HG03457 (cell line): Measurements from ENCODE around the gene ECSIT.

ENCODE experiments used
- ATAC-seq: cut with Tn5 transposase; IDR thresholded peaks from one replicate; pipeline ENCODE4 v1.9.1; 2021; ENCODE audit warnings: moderate number of reproducible peaks; ENCODE audit not compliant: unreplicated experiment

ECSIT gene

DNA sequence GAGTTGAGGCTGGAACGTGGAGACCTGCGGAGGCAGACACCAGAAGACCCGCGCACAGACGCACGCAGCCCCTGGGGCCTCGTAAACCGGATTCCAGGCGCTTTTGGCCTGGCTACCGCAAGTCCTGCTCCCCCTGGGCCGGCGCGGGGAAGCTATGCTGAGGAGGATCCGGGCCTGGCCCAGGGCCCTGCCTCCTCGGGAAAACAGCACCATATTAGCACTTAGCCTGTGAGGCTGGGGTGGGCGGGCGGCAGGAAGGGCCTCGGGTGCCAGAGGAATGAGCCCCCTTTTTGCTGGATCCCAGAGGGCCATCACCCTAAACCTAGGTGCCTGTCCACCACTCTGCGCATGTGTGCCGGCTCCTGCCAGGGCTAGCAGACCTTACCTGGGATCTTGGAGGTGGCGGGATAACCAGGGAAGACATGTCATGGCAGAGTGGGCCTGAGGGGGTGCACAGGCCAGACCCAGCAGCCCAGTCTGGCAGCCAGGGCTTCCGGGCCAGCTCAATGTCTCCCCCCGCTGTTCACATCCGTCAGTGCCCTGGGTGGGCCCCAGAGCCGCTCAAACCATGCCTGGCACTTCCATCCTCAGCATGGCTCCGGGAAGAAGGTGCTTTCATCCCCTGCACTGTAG is 22.8 kb upstream of the ECSIT start:
- ATAC-seq, result no peak

GRCh38 chr19:11550265-11550664 is 21.3 kb upstream of the ECSIT start:
- no peak for ATAC-seq

- ATAC-seq, result no peak
Observed at GRCh38 chr19:11549386-11549953, 20.5 kb upstream of the ECSIT start.

DNA sequence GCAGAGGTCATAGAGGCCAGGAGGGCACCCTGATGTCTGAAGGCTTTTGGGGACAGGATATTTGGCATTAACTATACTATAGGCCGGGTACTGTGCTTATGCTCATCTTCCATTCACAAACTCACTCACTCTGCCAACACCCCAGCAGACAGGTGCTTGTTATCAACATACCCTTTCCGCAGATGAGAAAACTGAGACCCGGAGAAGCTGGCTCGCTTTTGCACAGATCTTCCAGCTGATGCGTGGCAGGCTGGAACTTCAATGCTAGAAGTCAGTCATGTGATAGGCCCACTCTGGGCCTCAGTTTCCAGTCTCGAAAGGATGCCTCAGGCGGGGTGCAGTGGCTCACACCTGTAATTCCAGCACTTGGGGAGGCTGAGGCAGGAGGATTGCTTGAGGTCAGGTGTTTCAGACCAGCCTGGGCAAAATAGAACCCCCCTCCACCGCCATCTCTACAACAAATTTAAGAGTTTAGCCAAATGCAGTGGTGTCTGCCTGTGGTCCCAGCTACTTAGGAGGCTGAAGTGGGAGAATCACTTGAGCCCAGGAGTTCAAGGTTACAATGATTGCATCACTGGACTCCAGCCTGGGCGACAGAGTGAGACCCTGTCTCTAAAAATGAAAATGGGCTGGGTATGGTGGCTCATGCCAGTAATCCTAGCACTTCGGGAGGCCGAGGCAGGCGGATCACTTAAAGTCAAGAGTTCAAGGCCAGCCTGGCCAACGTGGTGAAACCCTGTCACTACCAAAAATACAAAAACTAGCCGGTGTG is 19.2 kb upstream of the ECSIT start:
- ATAC-seq, result no peak

- ATAC-seq, result no peak
Observed at GRCh38 chr19:11541238-11541637, 12.3 kb upstream of the ECSIT start.

DNA sequence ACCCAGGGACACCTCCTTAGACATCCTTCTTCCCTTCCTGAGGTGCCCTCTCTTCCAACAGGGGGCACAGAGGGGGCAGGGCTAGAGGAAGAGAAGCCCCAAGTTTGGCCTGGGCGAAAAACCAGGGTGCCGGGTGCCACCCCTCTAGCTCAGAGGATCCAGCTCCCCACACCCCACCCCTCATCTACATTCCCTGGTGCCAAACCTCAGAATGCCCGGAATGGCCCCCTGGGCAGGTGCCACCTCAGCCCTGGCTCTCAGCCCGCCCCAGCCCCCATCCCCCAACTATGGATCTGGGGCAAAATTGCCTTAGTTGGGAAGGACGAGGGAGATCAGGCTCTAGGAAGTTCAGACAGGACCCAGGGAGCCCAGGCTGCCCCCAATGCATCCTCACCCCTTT is 11.7 kb upstream of the ECSIT start:
- no peak for ATAC-seq

- no peak for ATAC-seq
Observed at GRCh38 chr19:11539495-11540365, 10.8 kb upstream of the ECSIT start.

- ATAC-seq, result no peak
Observed at GRCh38 chr19:11538232-11539036, 9.5 kb upstream of the ECSIT start, which contains the start of gene CNN1. TSS of gene CNN1 (plus strand) at chr19:11538851. CDS start at chr19:11538928, 77 bp downstream.

- ATAC-seq, result no peak
Observed at GRCh38 chr19:11535792-11536595, 7.1 kb upstream of the ECSIT start.

DNA sequence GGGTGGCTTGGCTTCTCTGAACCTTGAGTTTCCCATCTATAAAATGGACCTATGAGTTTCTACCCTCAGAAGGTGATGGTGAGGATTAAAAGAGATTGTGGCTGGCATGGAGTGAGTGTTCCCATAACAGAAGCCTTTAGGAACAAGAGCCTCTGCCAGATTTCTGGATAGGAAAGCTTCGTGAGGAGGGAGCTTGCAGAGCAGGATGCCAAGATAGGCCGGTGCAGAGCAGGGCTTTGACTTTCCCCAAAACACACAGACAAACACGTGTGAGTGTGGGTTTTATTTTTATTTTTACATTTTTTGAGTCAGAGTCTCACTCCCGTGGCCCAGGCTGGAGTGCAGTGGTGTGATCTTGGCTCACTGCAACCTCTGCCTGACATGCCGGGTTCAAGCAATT is 6.0 kb upstream of the ECSIT start:
- no peak for ATAC-seq

DNA sequence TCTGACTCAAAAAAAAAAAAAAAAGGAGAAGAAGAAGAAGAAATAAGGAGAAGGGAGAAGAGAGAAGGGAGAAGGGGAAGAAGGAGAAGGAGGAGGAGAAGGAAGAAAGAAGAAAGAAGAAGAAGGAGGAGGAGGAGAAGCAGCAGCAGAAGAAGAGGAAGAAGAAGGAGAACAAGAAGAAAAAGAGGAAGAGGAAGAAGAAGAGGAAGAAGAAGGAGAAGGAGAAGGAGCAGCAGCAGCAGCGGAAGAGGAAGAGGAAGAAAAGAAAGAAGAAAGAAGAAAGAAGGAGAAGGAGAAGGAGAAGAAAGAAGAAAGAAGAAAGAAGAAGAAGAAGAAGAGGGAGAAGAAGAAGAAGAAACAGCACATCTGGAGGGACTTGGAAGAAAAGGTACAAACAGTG is 5.6 kb upstream of the ECSIT start:
- ATAC-seq, result no peak

DNA sequence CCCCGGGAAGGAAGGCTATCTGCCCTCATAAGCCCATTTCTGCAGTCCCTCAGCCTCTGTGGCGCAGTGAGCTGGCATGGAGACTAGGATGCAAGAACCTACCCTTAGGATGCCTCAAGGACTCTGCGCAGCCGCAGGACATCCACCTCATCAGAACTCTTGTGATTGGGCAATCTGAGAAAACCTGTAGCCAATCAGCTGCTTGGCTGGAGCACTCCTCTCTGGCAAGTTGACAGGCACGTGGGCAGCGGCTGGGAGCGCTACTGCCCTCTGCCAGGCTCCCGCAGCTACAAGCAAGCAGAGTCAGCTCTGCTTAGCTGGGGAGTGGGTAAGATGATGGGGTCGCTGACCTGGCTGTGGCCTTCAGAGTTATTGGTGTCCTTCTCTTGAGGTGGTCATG is 1.5 kb upstream of the ECSIT start:
- no peak for ATAC-seq

DNA sequence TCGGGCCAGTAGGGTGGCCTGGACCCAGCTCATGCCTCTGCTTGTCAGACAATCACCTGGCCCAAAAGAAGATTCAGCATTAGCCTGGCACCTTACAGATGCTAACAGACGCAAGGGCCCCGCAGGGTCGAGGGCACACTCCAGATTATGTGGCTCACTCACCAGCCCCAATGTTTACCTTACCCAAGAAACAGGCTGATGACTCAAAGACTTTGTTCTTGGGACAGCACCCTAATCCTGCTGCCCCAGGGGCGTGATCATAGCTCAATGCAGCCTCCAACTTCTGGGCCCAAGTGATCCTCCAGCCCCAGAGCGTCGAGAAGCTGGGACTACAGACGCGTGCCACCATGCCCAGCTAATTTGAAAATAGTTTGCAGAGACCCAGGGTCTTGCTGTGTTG is 9.8 kb downstream of the ECSIT start:
- no peak for ATAC-seq

- ATAC-seq, result no peak
Observed at GRCh38 chr19:11513946-11514345, 15.0 kb downstream of the ECSIT start.

DNA sequence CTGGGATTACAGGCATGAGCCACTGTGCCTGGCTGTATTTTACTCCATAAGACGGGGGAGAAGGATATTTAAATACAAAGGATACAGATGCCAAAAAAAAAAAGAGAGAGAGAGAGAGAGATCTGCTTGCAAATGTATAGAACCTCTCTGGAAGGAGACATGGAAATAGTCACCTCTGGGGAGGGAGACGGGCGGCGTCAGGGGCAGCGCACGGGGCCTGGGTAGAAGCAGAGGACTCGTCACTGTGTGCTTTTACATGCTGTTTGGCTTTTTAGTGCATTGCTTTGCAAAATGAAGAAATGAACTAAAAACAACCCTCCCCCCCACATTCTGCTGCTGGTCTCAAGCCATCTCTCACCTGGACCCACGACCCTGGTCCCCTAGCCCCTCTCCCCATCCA is 18.5 kb downstream of the ECSIT start:
- no peak for ATAC-seq

DNA sequence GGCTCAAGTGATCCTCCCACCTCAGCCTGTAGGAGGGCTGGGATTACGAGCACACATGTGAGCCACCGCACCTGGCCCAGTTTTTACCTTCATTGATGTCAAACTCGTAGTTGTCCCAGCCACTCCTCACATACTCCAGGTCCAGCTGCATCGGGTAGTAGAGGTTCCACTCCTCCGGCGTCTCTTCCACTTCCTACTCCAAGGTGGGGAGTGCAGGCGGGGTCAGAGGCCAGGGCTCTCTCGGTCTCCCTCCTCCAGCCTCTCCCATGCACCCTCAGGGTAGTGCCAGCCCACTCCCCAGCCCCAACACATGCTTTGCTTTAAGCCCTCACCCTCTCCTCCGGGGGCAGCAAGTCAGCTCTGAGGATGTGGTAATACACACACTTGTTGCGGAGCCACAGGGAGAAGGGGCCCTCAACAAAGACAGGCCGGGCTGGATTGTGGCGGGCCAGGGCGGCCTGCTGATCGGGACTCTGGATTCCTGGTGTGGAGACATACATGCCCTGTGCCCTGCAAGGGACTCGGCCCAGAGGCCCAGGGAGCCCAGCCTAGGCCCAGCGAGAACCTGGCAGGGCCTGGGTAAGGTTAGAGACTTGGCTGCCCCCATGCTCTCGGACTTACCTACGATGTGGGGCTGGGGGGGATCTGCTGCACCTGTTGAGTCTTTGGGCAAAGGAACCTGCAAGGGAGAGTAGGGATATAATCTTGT is 21.4 kb downstream of the ECSIT start:
- no peak for ATAC-seq

DNA sequence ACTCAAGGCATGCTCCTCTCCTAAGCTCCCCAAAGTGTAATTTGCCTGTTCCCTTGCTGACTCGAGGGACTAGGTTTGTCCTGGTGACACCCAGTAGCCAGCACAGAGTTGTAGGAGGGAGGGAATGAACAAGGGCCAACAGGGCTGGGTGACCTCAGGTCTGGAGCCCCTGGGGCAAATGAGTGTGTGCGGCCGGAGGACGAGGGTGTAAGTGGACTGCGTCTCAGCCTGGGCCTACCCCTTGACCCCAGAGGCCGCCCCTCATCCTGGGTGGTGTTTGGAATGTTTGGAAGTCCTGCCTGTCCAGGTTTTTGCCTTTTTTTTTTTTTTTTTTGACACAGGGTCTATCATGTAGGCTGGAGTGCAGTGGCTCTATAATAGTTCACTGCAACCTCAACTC is 22.0 kb downstream of the ECSIT start:
- no peak for ATAC-seq

GRCh38 chr19:11506101-11506555 is 22.8 kb downstream of the ECSIT start:
- peak; percentile 30 for ATAC-seq

- peak; percentile 36 for ATAC-seq
Observed at GRCh38 chr19:11505504-11506100, 23.3 kb downstream of the ECSIT start, which contains the start of gene ZNF653. TSS of gene ZNF653 (minus strand) at chr19:11505839. CDS start at chr19:11505786, 53 bp downstream.
